GM12891 (cell line): ENCODE results near the gene UPK3BL1.
"Not testable (repeated sequence)": the region's sequence is repeated elsewhere in the genome, so short reads cannot be mapped to it uniquely, and the experiment has no call there.

Source experiments
- POLR2A ChIP-seq: IDR thresholded peaks from 2 replicates; pipeline ENCODE4 v1.6.1; 2011; ENCODE audit warnings: low read depth, low read length, control low read depth
- POLR2AphosphoS5 ChIP-seq: IDR thresholded peaks from 2 replicates; pipeline ENCODE4 v1.6.1; 2011; ENCODE audit warnings: low read depth, low read length, control low read depth
- POU2F2 ChIP-seq: IDR thresholded peaks from 2 replicates; pipeline ENCODE4 v1.6.1; 2011; ENCODE audit warnings: low read depth, mild to moderate bottlenecking, control low read depth, low read length, moderate library complexity
- SPI1 ChIP-seq: IDR thresholded peaks from 2 replicates; pipeline ENCODE4 v1.6.1; 2011; ENCODE audit warnings: low read depth, low read length, control low read depth
- TAF1 ChIP-seq: IDR thresholded peaks from 2 replicates; pipeline ENCODE4 v1.6.1; 2011; ENCODE audit warnings: low read depth, low read length, control low read depth

DNA sequence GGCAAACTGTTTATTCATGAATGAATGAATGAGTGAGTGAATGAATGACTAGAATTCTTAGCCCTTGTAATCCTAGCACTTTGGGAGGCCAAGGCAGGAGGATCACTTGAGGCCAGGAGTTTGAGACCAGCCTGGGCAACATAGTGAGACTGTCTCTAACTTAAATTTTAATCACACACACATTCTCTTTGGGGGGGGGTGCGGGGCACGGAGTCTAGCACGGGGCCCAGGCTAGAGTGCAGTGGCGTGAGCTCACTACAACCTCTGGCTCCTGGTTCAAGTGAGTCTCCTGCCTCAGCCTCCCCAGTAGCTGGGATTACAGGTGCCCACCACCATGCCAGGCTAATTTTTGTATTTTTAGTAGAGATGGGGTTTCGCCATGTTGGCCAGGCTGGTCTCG is 48.0 kb upstream of the UPK3BL1 start:
- not testable (repeated sequence) for TF ChIP-seq POLR2A, POLR2AphosphoS5, SPI1, POU2F2, TAF1
